HCT116 (cell line): ENCODE measurements around the gene CADPS2. TPM values are rescaled to one million over a fixed set of nuclear protein-coding genes. Genes with fewer than 3 reads are reported as not detected.

ENCODE experiments used
- ATAC-seq: fragments of 200-7000 bp; cut with Tn5 transposase; 2 replicates; pipeline ENCODE4 v1.9.1; 2020; ENCODE audit warnings: mild to moderate bottlenecking, moderate library complexity
- BruUV-seq: library from RNA; stranded (reverse); fragments of 400-500 nt; replicated peaks from 2 replicates; lab custom pipeline; 2021; lab: Mats Ljungman, UMichigan
- CTCF ChIA-PET: fragments of 300-600 bp; sonication (Branson Sonifier 250); formaldehyde crosslinking; loops from one replicate; lab custom pipeline; 2021; ENCODE audit warnings: antibody characterized with exemption; lab: Charles Lee
- POLR2A ChIA-PET: fragments of 300-600, 350-600 bp; sonication (Branson Sonifier 250); formaldehyde crosslinking; loops from one replicate; lab custom pipeline; 2021; ENCODE audit warnings: antibody characterized with exemption; lab: Charles Lee
- RAD21 ChIA-PET, 2 experiments: fragments of 300-600 bp; sonication (Branson Sonifier 250); formaldehyde crosslinking; loops; one replicate each; lab custom pipeline; 2023; ENCODE audit warnings: low total read pairs in 2 of 2; ENCODE audit not compliant: uncharacterized antibody in 2 of 2, unreplicated experiment in 2 of 2, low non-redundant PET in 1 of 2; lab: Charles Lee
- DNase-seq: peaks from one replicate; pipeline ENCODE4 v3.0.0-alpha.2; 2010; ENCODE audit warnings: low read depth, low spot score
- H2AFZ ChIP-seq: fragments of 200-600 bp; shearing (Covaris generic), sonication (generic); 2 replicates; pipeline ENCODE4 v1.6.1; 2017; ENCODE audit warnings: low read depth, mixed run types, mixed read lengths, antibody characterized with exemption, low read length; ENCODE audit not compliant: poor library complexity, severe bottlenecking
- H3K27ac ChIP-seq: 2 replicates; pipeline ENCODE4 v1.5.1; 2012; ENCODE audit warnings: low read depth, low read length
- H3K27me3 ChIP-seq: fragments of 200-600 bp; sonication (generic); 2 replicates; pipeline ENCODE4 v1.6.1; 2016; ENCODE audit warnings: mixed run types, low read length, mixed read lengths; ENCODE audit not compliant: insufficient read depth
- H3K36me3 ChIP-seq, 2 experiments: fragments of 200-500 bp in 1 of 2; fragments of 200-600 bp in 1 of 2; sonication (Bioruptor generic) in 1 of 2; sonication (generic) in 1 of 2; 2 replicates each; pipeline versions ENCODE4 v1.5.1 to v1.6.1; 2014 to 2016; ENCODE audit warnings: low read length in 2 of 2, inconsistent platforms in 1 of 2, mixed read lengths in 1 of 2, mixed run types in 1 of 2; ENCODE audit not compliant: insufficient read depth in 2 of 2, control insufficient read depth in 1 of 2
- H3K4me1 ChIP-seq, 2 experiments: fragments of 200-600 bp in 1 of 2; sonication (generic) in 1 of 2; 2 replicates each; pipeline versions ENCODE4 v1.5.1 to v1.6.1; 2012 to 2017; ENCODE audit warnings: low read length in 2 of 2, inconsistent platforms in 1 of 2, mild to moderate bottlenecking in 1 of 2, mixed read lengths in 1 of 2, mixed run types in 1 of 2, moderate library complexity in 1 of 2; ENCODE audit not compliant: insufficient read depth in 2 of 2, control insufficient read depth in 1 of 2
- H3K4me2 ChIP-seq: fragments of 200-600 bp; sonication (generic); 2 replicates; pipeline ENCODE4 v1.6.1; 2017; ENCODE audit warnings: mixed run types, low read length, mixed read lengths
- H3K4me3 ChIP-seq, 2 experiments: fragments of 200-600 bp in 1 of 2; sonication (generic) in 1 of 2; replicated peaks in 1 of 2; 2 replicates each; pipeline ENCODE4 v1.5.1; 2011 to 2016; ENCODE audit warnings: low read length in 2 of 2, control low read depth in 1 of 2, low read depth in 1 of 2, mild to moderate bottlenecking in 1 of 2, mixed read lengths in 1 of 2, mixed run types in 1 of 2
- H3K79me2 ChIP-seq: fragments of 200-600 bp; sonication (generic); 2 replicates; pipeline ENCODE4 v1.6.1; 2017; ENCODE audit warnings: mild to moderate bottlenecking, mixed run types, low read length, moderate library complexity, mixed read lengths; ENCODE audit not compliant: insufficient read depth
- H3K9ac ChIP-seq: fragments of 200-600 bp; sonication (generic); 2 replicates; pipeline ENCODE4 v1.6.1; 2016; ENCODE audit warnings: low read length, mixed read lengths
- H3K9me2 ChIP-seq: fragments of 200-600 bp; sonication (generic), shearing (Covaris generic); 2 replicates; pipeline ENCODE4 v1.6.1; 2017; ENCODE audit warnings: mixed run types, mild to moderate bottlenecking, moderate library complexity; ENCODE audit not compliant: insufficient read depth
- H3K9me3 ChIP-seq, 2 experiments: fragments of 200-500 bp in 1 of 2; fragments of 200-600 bp in 1 of 2; sonication (Bioruptor generic) in 1 of 2; sonication (generic) in 1 of 2; 2 replicates each; pipeline ENCODE4 v1.6.1; 2014 to 2017; ENCODE audit warnings: low read length in 2 of 2, mixed read lengths in 2 of 2, inconsistent platforms in 1 of 2, low read depth in 1 of 2, mild to moderate bottlenecking in 1 of 2, mixed run types in 1 of 2, moderate library complexity in 1 of 2; ENCODE audit not compliant: control insufficient read depth in 1 of 2, insufficient read depth in 1 of 2
- H4K20me1 ChIP-seq: fragments of 200-600 bp; sonication (generic), shearing (Covaris generic); 2 replicates; pipeline ENCODE4 v1.6.1; 2017; ENCODE audit warnings: mixed run types, mild to moderate bottlenecking, moderate library complexity; ENCODE audit not compliant: insufficient read depth
- ATF3 ChIP-seq: IDR thresholded peaks from 2 replicates; pipeline ENCODE4 v1.6.1; 2012
- CBX3 ChIP-seq: IDR thresholded peaks from 2 replicates; pipeline ENCODE4 v1.6.1; 2012; ENCODE audit warnings: low read depth
- CEBPB ChIP-seq: IDR thresholded peaks from 2 replicates; pipeline ENCODE4 v1.6.1; 2012; ENCODE audit warnings: low read depth
- EGR1 ChIP-seq: IDR thresholded peaks from 2 replicates; pipeline ENCODE4 v1.6.1; 2012; ENCODE audit warnings: low read depth
- ELF1 ChIP-seq: IDR thresholded peaks from 2 replicates; pipeline ENCODE4 v1.6.1; 2012; ENCODE audit warnings: low read depth, borderline replicate concordance
- EZH2 ChIP-seq: fragments of 200-600 bp; sonication (generic); IDR thresholded peaks from 2 replicates; pipeline ENCODE4 v1.6.1; 2017; ENCODE audit warnings: antibody characterized with exemption, mixed run types
- FOSL1 ChIP-seq: IDR thresholded peaks from 2 replicates; pipeline ENCODE4 v1.6.1; 2012; ENCODE audit warnings: low read depth
- JUND ChIP-seq: IDR thresholded peaks from 2 replicates; pipeline ENCODE4 v1.6.1; 2012
- MAX ChIP-seq: IDR thresholded peaks from 2 replicates; pipeline ENCODE4 v1.6.1; 2012
- POLR2A ChIP-seq: IDR thresholded peaks from 2 replicates; pipeline ENCODE4 v1.7.0; 2011; ENCODE audit warnings: borderline replicate concordance; ENCODE audit not compliant: insufficient read depth, insufficient read length; ENCODE audit errors: extremely low read depth
- POLR2AphosphoS5 ChIP-seq: IDR thresholded peaks from 2 replicates; pipeline ENCODE4 v1.6.1; 2011; ENCODE audit warnings: mild to moderate bottlenecking, low read depth, low read length, moderate library complexity
- SP1 ChIP-seq: IDR thresholded peaks from 2 replicates; pipeline ENCODE4 v1.6.1; 2012; ENCODE audit warnings: low read depth
- SRF ChIP-seq: IDR thresholded peaks from 2 replicates; pipeline ENCODE4 v1.6.1; 2012; ENCODE audit warnings: low read depth
- YY1 ChIP-seq: IDR thresholded peaks from 2 replicates; pipeline ENCODE4 v1.6.1; 2011; ENCODE audit warnings: low read length, low read depth, moderate library complexity, mild to moderate bottlenecking; ENCODE audit not compliant: insufficient replicate concordance; ENCODE audit errors: extremely low read depth
- ZNF274 ChIP-seq: fragments of 200-500 bp; sonication (Bioruptor generic); IDR thresholded peaks from 2 replicates; pipeline ENCODE4 v1.6.1; 2014; ENCODE audit warnings: mild to moderate bottlenecking, low read depth, low read length, inconsistent platforms
- intact Hi-C: fragments of 100-400 bp; cut with micrococcal nuclease; formaldehyde crosslinking; loops from 2 replicates; pipeline ENCODE4 v1.10.0; 2022
- total RNA-seq: library from RNA; stranded (reverse); gene quantifications from one replicate; pipeline ENCODE4 v1.2.1, GENCODE V29; 2021; ENCODE audit not compliant: unreplicated experiment

The CADPS2 gene
- total RNA-seq, 1 experiment from 2014 or later, result 7.5 TPM

GRCh38 chr7:122706836-122707235 lies 179.4 kb downstream of the CADPS2 start:
- Histone ChIP-seq H3K4me1 (no peaks in the 10 kb centered on the region), H3K9ac (no peak overlapping the region), H3K27me3 (no peaks in the 10 kb centered on the region), H3K9me2 (no peaks in the 10 kb centered on the region), H3K27ac (no peak overlapping the region), H3K36me3 (no peaks in the 10 kb centered on the region), H3K9me3 (no peaks in the 10 kb centered on the region), H3K79me2 (no peaks in the 10 kb centered on the region), H4K20me1 (no peaks in the 10 kb centered on the region), H3K4me2 (no peak overlapping the region), H2AFZ (no peak overlapping the region), H3K4me3 (no peak overlapping the region)
- ATAC-seq (no peak), DNase-seq (no peak)
- ChIA-PET CTCF (no interaction called here), POLR2A (no interaction called here), RAD21 (no interaction called here)
- intact Hi-C loops, result no loop called here
- BruUV-seq, result no TSS peak
- TF ChIP-seq ZNF274, result no peak
- TF ChIP-seq YY1, result no peak
- no peak for TF ChIP-seq CEBPB
- no peak for TF ChIP-seq MAX
- TF ChIP-seq SRF, result no peak
- TF ChIP-seq POLR2A, result no peak
- no peak for TF ChIP-seq EZH2
- TF ChIP-seq EGR1, result no peak
- no peak for TF ChIP-seq ELF1
- no peak for TF ChIP-seq FOSL1
- no peak for TF ChIP-seq ATF3
- TF ChIP-seq SP1, result no peak

- ATAC-seq (no peak), DNase-seq (no peak)
- H2AFZ ChIP-seq, result no peak within 1 kb of the TSS
- no peaks in the 10 kb centered on the region for H3K79me2 ChIP-seq
- CTCF ChIA-PET, result no interaction called here
- intact Hi-C loops, result no loop called here
- H3K27me3 ChIP-seq, result no peaks in the 10 kb centered on the region
- no peaks in the 10 kb centered on the region for H4K20me1 ChIP-seq
- no peak within 1 kb of the TSS for H3K4me3 ChIP-seq
- H3K27ac ChIP-seq, result no peak within 1 kb of the TSS
- no peak for TF ChIP-seq POLR2AphosphoS5
- TF ChIP-seq FOSL1, result no peak
- TF ChIP-seq MAX, result no peak
- TF ChIP-seq JUND, result no peak
- TF ChIP-seq CBX3, result no peak
- no peaks in the 10 kb centered on the region for H3K9me2 ChIP-seq
- H3K4me2 ChIP-seq, result no peak within 1 kb of the TSS
- RAD21 ChIA-PET, result no interaction called here
- H3K9me3 ChIP-seq, result no peaks in the 10 kb centered on the region
- POLR2A ChIA-PET, result no interaction called here
- BruUV-seq, result no TSS peak
- no peaks in the 10 kb centered on the region for H3K4me1 ChIP-seq
- H3K9ac ChIP-seq, result no peak within 1 kb of the TSS
- no peaks in the 10 kb centered on the region for H3K36me3 ChIP-seq
These were observed 183.3 kb downstream of the CADPS2 start, which contains the start of gene RNF148 for GRCh38 chr7:122702872-122703510. Gene RNF148, minus strand, starts transcription at chr7:122702922. Its CDS starts 172 bp downstream, at chr7:122702750.
